HG02798 (cell line): ENCODE results near the gene GRK5.
A peak's percentile ranks its signal among the peaks of the same experiment; 100 is the strongest.
"Not testable (repeated sequence)": the region's sequence is repeated elsewhere in the genome, so short reads cannot be mapped to it uniquely, and the experiment has no call there.

Experiments used
- ATAC-seq: cut with Tn5 transposase; IDR thresholded peaks from one replicate; pipeline ENCODE4 v1.9.1; 2021; ENCODE audit warnings: mild to moderate bottlenecking; ENCODE audit not compliant: unreplicated experiment, poor library complexity

GRK5 gene

GRCh38 chr10:119247550-119247894 is 40.2 kb downstream of the GRK5 start:
- ATAC-seq: no peak

GRCh38 chr10:119248184-119248583 is 40.8 kb downstream of the GRK5 start:
- ATAC-seq: no peak

GRCh38 chr10:119248681-119249080 is 41.3 kb downstream of the GRK5 start:
- no peak for ATAC-seq

GRCh38 chr10:119250641-119251314 is 43.4 kb downstream of the GRK5 start:
- ATAC-seq: no peak

- no peak for ATAC-seq
Observed at GRCh38 chr10:119251315-119251708, 43.9 kb downstream of the GRK5 start.

GRCh38 chr10:119252051-119252465 is 44.7 kb downstream of the GRK5 start:
- ATAC-seq: no peak

- ATAC-seq: no peak
Observed at GRCh38 chr10:119252470-119253151, 45.2 kb downstream of the GRK5 start.

GRCh38 chr10:119253433-119254174 is 46.2 kb downstream of the GRK5 start:
- ATAC-seq: no peak

- no peak for ATAC-seq
Observed at GRCh38 chr10:119254335-119254734, 47.0 kb downstream of the GRK5 start.

GRCh38 chr10:119256030-119256429 is 48.7 kb downstream of the GRK5 start:
- ATAC-seq: no peak

- ATAC-seq: no peak
Observed at GRCh38 chr10:119256897-119257296, 49.5 kb downstream of the GRK5 start.

- no peak for ATAC-seq
Observed at GRCh38 chr10:119257899-119258419, 50.6 kb downstream of the GRK5 start.

GRCh38 chr10:119259345-119259744 is 52.0 kb downstream of the GRK5 start:
- ATAC-seq: no peak

- ATAC-seq: not testable (repeated sequence)
Observed at GRCh38 chr10:119261016-119261415, 53.6 kb downstream of the GRK5 start.

GRCh38 chr10:119263951-119264617 is 56.7 kb downstream of the GRK5 start:
- no peak for ATAC-seq

GRCh38 chr10:119265691-119266090 is 58.3 kb downstream of the GRK5 start:
- ATAC-seq: no peak

- no peak for ATAC-seq
Observed at GRCh38 chr10:119267384-119267783, 60.0 kb downstream of the GRK5 start.

GRCh38 chr10:119268428-119268827 is 61.1 kb downstream of the GRK5 start:
- ATAC-seq: no peak

- ATAC-seq: peak; percentile 81
Observed at GRCh38 chr10:119268871-119269506, 61.6 kb downstream of the GRK5 start.

- no peak for ATAC-seq
Observed at GRCh38 chr10:119269737-119270136, 62.4 kb downstream of the GRK5 start.
